Measurements from ENCODE around the gene NSDHL.
A peak's percentile ranks its signal among the peaks of the same experiment; 100 is the strongest.
"Not testable (repeated sequence)": the region's sequence is repeated elsewhere in the genome, so short reads cannot be mapped to it uniquely, and the experiment has no call there.

Gene NSDHL

DNA sequence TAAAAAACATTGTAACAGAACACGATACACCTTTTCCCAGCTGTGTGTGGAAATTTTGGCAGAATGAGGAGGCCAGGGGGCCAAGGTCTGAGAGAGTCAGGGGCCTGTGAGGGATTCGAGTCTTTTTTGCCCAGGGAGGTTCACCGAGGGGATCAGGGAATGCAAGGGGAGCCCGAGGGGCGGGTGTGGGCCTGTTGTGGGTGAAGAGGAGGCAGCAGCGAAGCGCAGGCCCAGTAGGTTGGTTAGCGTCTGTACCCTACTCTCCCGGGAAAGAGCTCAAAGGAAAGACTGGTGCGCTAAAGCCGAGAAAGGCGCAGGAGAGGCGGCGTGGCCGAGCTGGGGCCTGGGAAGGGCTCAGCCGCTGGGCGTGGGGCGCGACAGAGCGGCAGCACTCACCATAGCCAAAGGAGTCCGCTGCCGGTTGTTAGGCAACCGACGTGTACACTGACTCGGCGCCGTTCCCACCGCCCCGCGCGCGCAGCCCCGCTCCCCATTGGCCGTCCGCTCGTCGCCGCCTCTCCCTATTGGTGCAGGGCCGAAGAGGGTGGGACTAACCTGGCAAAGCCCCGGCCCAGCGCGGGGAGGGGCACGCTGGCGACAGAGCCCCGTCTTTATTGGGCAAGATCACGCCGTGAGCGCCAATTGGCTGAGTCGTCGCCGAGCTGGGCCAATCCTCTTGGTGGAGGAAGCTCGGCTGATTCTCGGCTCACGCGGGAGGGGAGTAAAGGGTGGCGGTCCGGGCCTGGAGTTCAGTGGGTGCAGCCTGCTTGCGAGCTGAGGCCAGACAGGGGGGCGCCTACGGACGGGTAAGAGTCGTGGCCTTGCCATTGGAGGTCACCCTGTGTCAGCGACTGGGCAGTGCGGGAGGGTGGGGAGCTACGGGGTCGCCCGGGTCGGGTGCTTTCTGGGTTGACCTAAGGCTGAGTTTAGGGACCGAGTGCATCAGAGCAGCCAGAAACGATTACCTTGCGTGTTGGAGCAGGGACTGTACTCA is at the start of gene NSDHL, which contains the start of gene CETN2:
Gene NSDHL, plus strand, starts transcription at position 752 of the 994 bp plus-strand sequence. CDS start 15,262 bp downstream, outside the sequence.
Gene CETN2, minus strand, starts transcription at position 446 of the 994 bp plus-strand sequence. Its CDS starts 47 bp downstream, at position 399.
- DNase-seq, result peak; percentile 96

DNA sequence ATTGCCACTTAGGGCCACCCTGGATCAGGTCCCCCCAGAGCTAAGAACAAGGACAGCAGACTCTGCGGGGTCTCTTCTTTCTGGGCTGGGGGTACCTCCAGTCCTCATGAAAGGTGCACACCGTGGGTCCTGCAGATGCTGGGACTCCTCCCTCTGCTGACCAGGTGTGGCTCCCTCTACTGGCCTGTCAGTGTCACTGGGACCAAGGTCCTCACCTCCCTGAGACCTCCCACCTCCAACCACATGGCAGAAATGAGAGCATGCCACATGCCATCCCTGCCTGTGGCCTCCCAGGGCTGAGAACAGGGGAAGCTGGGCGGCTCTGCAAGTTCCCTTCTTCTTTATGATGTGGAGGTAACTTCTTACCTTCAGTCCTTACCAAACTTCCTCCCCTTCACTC is 43.8 kb upstream of the NSDHL start:
- not testable (repeated sequence) for DNase-seq

DNA sequence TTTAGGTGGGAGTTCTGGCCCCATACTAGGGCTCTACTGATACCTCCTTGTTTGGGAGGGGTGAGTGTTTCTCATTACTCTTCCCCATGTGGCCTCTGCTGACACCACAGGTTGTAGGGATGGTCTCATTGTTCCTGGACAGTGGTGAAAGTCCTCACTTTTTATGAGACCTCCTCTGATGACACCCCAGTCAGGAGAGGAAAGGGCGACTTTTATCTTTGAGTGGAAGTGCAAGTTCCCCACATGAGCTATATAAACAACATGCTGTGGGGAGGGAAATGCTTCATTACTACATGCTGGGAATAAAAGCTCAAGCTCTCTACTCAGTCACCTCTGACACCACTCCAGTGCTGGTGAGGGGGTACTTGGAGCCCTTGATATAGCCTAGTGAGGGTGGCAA is 31.9 kb upstream of the NSDHL start:
- no peak for DNase-seq

DNA sequence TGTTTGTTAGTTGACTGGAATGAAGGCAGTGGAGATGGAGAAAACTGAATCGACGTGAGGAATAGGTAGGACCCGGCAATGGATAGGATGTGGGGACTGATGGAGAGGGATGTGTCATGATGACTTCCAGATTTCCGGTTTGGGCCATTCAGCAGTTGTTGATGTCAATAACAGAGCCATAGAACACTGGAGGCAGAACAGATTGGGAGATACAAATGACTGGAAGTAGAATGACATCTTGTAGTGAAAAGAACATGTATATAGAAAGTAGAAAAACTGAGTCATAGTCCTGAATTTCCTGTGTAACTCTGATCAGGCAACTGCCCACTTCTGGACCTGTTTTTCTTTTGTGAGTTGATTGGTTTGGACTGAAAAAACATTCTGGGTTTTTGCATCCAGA is 24.8 kb upstream of the NSDHL start:
- no peak for DNase-seq

DNA sequence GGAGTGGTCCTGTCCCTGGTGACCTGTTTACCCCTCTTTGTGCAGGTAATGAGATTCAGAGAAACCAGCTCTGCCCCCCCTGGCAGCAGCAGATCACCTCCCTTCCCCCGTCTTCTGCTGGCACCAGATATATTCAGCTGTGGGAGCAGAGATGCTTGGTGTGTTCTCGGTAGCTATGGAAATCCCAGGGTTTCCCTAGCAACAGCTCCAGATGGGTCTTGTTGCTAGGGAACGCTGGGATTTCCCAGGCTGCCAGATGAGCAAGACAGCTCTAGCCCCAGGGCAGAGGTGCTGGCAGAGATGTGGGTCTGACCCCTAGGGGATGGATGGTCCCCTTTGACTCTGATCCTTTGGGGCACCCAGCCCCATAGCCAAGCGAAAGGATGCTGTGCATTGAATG is 20.5 kb upstream of the NSDHL start:
- no peak for DNase-seq

DNA sequence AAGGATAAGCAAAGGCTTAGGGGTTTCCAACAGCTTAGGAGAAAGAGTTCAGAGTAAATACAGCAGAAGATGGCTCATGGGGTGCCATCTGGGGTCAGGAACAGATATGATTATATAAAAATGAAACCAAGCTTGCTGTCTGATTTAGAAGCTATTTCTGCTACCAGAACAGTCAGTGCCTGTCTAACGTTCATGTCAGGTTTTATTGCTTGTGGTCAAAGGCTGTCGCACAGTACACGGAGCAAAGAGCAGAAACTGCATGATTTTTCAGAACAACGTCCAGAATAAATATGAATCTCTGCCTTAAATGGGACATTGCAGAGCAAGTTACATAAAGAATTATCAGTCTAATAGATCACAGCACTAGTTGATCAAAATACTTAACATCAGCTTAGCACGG is 17.7 kb upstream of the NSDHL start:
- DNase-seq, result no peak

DNA sequence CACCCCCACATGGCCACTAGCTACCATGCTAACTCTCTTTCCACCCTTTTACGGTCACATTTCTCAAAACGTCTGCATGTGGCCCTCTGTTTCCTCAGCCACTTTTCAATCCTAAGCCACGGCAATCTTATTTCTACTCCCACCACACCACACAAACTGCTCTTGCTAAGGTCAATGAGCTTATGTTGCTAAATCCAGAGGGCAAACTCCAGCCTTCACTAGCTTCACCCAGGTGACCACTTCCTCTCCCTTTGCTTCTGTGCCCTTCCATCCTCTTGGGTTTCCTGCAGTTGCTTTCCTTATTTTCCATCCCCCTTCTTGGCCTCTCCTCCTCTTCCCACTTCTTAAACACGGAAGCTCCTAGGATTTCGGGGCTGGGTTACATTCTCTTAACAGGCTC is 16.8 kb upstream of the NSDHL start:
- no peak for DNase-seq

DNA sequence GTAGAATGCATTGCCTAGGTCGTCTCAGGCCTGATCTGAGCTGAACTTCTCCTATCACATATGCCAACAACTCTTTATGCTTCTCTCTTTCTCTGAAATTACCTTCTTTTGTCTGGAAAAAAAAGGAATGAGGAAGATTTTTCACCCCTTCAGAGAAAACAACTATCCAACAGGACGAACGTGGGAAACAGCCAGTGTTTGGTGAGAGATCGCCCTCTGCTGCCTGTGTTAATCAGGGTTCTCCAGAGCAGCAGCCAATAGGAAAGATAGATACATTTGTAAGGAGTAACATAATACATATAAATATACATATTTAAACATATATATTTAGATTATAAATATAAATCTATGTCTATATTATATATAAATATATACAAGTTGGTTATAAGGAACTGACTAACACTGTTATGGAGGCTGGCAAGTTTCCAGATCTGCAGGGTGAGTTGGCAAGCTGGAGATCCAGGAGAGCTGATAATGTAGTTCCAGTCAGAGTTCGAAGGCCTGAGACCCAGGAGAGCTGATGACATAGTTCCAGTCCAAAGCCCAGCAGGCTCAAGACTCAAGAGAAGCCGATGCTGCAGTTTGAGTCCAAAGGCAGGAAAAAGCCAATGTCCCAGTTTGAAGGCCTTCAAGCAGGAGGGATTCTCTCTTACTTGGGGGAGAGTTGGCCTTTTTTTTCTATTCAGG is 13.6 kb upstream of the NSDHL start:
- DNase-seq, result no peak

DNA sequence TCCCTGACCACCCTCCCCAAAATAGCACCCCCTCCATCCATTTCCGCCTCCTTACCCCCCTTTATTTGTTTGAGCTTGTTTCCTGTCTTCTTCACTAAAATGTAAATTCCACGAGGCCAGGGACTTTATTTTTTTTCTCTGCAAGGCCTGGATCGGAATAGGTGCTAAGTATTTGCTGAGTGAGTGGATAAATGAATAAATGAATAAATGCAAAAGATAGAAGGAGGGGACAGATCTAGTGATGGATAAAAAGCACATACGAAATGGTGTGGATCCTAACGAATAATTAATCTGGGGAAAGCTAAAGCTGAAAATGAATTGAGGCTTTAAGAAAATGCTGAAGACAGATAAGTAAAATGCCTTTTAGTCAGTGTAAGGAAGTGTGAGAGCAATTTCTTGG is 12.5 kb upstream of the NSDHL start:
- no peak for DNase-seq

DNA sequence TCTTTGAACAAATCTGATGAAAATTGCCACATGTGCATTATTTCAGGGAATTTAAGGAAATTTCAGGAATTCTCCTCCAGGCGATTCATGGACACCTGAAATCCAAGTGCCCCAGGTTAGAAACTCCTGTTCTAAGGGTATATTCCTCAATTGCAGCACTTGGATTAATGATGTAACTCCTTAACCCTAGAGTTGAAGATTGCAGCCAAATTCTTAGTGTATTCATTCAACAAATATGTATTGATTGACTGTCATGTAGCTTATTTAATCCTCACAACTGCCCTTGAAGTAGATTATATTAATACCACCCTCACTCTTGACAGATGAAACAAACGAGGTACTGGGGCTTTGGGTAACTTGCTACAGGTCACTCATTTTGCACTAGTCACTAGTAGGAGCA is 11.6 kb upstream of the NSDHL start:
- no peak for DNase-seq

DNA sequence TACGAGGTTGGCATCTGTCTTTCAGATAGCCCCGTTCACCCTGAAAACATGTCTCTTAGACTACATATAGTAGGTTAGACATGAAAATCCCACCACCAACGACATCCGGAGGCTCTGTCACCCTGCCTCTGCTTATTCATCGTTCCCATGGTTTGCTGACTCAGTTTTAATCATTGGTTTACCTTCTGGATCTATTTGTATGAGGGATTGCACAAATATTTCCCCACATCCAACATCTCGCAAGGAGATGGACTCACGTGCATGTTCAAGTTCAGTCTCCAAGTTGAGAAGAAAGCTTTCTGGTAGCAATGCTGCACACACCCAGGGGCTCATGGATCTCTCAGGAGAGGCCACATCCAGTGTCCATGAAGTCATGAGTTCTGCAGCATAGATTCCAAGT is 11.1 kb upstream of the NSDHL start:
- DNase-seq, result no peak

DNA sequence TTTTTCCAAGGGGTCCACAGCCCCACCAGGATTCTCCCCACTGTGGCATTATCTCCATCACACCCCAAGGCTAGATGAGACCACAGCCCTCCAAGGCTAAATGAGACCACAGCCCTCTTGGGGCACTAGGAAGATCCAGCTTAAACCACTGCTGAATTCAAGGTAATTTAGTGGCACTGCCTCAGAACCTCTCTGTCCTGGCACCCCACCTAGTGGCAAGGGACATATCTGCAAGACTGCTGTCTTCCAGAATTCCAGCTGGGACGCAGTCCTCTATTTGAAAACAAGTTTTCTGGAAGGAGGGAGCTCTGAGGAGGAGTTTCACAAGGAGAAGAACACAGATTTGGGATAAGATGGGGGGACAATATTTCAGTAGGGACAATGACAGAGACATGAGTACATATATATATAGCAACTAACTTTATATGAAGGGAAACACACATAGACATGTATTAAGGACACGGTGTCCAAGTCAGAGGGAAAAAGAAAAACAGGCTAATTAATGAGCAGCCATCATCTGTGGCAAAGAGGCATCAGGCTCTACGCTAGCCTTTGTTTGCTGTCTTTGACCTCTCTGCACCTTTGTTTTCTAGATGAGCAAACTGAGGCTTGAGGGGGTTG is 9.6 kb upstream of the NSDHL start:
- DNase-seq, result peak; percentile 5

DNA sequence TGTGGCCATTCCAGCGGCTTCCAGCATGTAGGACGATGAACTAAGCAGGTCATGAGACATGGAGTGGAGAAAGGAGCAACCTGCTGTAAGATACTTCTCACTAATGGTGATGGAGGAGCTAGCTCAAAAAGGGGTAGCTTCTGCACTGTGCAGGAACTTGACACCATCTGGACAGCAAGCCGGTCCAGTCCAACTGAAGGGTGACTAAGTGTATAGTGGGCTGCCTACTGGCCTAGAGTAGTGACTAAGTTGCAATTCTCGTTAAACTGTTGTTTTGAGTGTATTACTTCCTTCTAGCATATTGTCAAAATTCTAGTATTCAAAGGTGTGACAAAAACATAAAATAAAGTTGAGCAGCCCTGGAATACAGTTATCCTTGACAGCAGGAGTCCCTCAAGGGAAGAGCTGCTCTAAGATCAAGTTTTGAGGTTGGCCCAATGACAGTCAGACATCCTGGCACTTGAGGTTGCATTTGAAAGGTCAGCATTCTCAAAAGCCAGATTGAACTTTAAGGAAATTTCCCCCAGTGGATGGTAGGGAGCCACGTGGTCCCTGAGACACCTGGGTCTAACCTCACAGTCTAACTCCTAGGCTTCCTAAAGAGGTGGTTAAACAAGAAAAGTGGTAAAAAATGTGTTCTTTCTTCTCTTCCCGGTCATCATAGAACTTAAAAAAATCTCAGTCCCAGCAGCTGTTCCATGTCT is 8.3 kb upstream of the NSDHL start:
- no peak for DNase-seq

DNA sequence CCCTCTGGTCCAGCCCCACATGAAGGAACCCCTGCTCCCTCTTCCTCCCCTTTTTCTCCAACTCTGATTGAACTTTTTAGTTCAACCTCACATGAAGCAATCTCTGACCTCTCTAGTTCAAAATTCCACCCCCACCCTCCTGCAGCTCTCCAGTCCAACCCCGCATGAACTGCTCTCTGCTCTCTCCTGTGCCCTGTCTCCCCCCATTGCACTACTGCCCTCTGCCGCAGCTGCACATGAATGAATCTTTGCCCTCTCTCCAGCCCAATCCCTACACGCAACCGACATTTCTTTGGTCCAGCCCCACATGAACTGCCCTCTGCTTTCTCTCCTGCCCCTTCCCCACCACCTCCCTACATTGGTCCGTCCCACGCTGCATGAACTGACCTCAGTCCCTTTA is 7.2 kb upstream of the NSDHL start:
- no peak for DNase-seq

DNA sequence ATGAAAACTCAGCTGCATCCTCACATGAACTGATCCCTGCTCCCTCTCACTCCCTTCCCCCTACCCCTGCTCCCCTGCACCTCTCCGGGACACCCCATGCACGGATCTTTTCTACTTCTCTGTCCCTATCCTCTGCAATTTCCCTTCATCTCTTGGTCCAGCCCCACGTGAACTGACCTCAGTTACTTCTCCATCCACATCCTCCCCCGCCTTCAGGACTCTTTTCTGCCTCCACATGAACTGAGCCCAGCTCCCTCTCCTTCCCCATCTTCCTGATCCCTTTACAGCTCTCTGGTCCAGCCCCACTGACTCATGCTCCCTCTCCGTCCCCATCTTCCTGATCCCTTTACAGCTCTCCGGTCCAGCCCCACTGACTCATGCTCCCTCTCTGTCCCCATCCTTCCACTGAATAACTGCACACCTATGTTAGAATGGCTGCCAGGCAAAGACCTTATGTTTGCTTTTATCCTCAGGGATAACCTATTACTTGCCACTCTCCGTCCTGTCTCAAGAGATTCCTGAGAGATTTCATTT is 6.0 kb upstream of the NSDHL start:
- DNase-seq, result no peak

DNA sequence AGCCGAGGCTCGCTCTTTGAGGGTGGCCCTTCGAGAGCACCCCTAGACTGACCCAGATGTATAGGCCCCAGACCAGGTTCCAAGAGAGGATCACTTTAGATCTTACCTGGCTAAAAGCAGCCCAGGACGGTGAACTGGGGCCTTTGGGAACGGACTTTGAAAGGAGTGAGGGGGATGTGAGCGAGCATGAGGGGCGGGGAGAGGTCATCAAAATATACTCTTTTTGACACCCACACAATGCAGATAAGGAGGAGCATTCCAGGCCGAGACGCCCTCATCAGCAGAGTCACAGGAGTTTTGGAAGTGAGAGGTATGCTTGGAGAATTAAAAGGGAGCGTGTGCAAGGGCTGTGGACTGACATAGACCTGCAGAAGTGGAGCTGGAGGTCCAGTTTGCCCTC is 528 bp downstream of the NSDHL start:
- no peak for DNase-seq

DNA sequence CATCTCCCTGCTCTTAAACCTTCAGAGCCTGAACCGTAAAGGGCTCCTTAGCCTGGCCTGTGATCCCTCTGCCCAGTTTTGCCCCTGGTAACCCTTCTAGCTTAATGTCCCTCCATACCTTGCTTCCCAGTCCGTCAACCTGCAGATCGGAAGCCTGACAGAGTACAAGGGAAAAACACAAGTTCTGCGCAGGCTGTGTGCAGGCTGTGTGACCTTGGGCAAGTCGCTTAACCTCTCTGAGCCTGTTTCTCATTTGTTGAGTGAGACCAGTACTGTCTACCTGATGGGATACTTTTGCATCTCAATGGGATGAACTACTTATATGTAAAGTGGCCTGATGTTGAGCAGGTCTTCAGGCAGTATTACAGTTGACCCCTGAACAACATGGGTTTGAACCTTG is 1.7 kb downstream of the NSDHL start:
- DNase-seq, result no peak

DNA sequence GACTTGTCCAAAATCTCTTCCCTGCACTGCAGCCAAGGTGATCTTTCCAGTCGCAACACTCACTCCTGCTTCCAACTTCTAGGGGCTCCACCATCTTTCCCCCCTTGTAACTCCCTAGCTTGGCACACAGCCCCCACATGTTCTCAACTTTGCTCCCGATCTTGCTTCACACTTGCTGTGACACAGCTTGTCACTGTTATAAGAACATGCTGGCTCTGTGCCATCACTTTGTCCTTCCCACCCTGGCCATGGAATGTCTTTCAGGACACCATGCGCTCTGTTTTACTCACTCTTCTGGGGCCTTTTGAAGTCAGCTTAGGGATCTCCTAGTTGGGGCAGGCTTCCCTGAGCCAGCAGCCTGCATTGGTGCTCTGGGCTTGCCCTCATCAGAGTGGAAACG is 2.5 kb downstream of the NSDHL start:
- DNase-seq, result no peak

DNA sequence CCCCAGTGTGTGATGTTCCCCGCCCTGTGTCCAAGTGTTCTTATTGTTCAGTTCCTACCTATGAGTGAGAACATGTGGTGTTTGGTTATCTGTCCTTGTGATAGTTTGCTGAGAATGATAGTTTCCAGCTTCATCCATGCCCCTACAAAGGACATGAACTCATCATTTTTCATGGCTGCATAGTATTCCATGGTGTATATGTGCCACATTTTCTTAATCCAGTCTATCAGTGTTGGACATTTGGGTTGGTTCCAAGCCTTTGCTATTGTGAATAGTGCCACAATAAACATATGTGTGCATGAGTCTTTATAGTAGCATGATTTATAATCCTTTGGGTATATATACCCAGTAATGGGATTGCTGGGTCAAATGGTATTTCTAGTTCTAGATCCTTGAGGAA is 4.6 kb downstream of the NSDHL start:
- DNase-seq, result not testable (repeated sequence)

DNA sequence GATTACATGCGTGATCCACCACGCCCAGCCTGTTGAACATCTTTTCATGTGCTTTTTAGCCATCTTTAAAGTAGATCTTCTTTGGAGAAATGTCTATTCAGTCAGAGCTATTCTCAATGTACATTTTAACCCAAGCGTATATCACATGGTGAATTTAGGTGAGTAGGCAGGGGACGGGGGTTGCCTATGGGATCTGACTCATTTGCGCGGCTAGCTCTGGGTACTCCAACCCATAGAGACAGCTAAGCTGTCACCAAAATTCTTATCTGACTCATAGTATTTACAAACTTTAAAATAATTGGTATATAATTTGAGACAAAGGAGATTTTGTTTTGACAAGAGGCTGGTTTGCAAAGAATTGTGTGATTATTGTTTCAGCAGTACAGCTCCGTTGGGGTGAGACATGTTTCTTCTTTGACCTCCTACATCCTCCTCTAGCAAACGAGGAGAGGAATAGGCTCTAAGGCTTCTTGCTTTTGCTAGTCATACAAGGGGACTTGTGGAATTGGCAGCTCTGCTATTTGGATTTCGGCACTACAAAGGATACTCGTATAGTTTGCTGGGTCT is 12.0 kb downstream of the NSDHL start:
- no peak for DNase-seq

DNA sequence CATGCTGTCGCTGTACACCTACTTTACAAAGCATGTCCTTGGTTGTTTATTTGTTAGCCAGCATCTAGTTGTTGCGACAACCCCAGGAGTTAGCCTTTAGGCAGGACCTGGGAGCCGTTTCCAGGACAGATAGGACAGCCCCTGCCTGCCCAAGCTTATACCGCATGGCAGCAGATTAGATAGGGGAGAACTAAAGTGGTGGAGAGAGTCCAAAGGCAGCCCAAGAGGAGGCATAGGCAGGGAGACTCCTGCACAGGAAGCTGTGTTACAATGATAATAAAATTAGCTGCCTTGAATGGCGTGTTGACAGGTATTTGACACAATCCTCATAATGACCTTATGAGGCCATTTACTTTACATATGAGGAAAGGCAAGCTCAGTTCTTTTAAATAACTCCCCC is 13.0 kb downstream of the NSDHL start:
- no peak for DNase-seq

DNA sequence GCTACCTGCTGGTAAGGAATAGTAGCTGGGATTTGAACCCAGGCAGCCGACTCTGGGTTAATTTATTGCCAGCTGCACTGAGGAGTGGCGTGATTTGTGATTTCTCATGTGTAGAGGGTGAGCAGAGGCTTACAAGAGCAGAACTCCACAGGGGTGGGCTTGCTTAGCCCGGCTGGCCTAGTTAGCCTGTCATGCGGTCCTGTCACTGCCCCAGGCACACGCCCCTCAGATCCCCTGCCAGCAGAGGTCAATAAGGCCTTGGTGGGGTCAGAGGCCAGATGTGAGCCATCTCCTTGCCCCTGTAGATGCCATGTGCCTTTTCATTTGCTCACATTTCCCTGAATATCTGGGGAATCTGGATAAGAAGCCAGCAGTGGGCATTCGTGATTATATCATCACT is 13.4 kb downstream of the NSDHL start:
- no peak for DNase-seq
